Activated naive CD4-positive, alpha-beta T cell treated with anti-CD3 and anti-CD28 coated beads for 36 hours (primary cell): ENCODE data around the gene HJURP. TPM values are rescaled to one million over a fixed set of nuclear protein-coding genes. Genes with fewer than 3 reads are reported as not detected.

ENCODE experiments used
- CTCF ChIA-PET: fragments of 350-600 bp; sonication (Branson Sonifier 250); formaldehyde crosslinking; loops from one replicate; lab custom pipeline; 2021; ENCODE audit warnings: antibody characterized with exemption; lab: Charles Lee
- DNase-seq: peaks from one replicate; pipeline ENCODE4 v3.0.0-alpha.2; 2020
- H3K27ac Mint-ChIP-seq: one replicate; pipeline ENCODE4 v1.8.0; 2021; ENCODE audit warnings: mild to moderate bottlenecking, mixed read lengths
- H3K27me3 Mint-ChIP-seq: one replicate; pipeline ENCODE4 v1.8.0; 2021; ENCODE audit warnings: low read depth, mixed read lengths
- H3K36me3 Mint-ChIP-seq: one replicate; pipeline ENCODE4 v1.8.0; 2021; ENCODE audit warnings: low read depth, mixed read lengths
- H3K4me1 Mint-ChIP-seq: one replicate; pipeline ENCODE4 v1.8.0; 2021; ENCODE audit warnings: low read depth, mixed read lengths
- H3K4me3 Mint-ChIP-seq: one replicate; pipeline ENCODE4 v1.8.0; 2021; ENCODE audit warnings: mild to moderate bottlenecking, moderate library complexity, mixed read lengths
- H3K9me3 Mint-ChIP-seq: one replicate; pipeline ENCODE4 v1.8.0; 2021; ENCODE audit warnings: mixed read lengths
- intact Hi-C: fragments of 100-400 bp; cut with micrococcal nuclease; formaldehyde crosslinking; loops from one replicate; pipeline ENCODE4 v1.15.1; 2023
- total RNA-seq, 2 experiments: library from RNA; stranded (reverse); gene quantifications; one replicate each; pipeline ENCODE4 v1.2.3, GENCODE V29; 2021

Gene HJURP
- total RNA-seq, 2 experiments from 2014 or later = 127 to 129 TPM

DNA sequence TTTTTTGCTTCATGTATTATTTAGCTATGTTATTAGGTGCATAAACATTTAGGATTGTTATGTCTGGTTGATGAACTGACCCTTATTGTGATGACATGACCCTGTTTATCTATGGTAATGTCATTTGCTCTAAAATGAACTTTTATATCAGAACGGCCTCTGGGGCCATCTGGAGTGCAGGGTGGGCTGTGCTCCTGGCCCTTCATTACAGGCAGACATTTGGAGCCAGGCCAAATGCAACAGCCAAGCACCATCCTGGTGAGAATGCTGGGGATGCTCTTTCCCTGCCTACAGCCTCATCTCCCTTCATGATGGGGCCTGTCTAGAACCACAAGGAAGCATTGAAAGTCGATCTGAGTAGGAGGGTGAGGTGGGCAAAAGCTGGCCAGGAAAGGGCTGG lies 38.0 kb downstream of the HJURP start:
- no peak overlapping the region for H3K27ac Mint-ChIP-seq
- no peaks in the 10 kb centered on the region for H3K4me1 Mint-ChIP-seq
- intact Hi-C loops = no loop called here
- no peak overlapping the region for H3K4me3 Mint-ChIP-seq
- H3K36me3 Mint-ChIP-seq = no peaks in the 10 kb centered on the region
- CTCF ChIA-PET = no interaction called here
- H3K27me3 Mint-ChIP-seq = no peaks in the 10 kb centered on the region
- H3K9me3 Mint-ChIP-seq = no peaks in the 10 kb centered on the region
- no peak for DNase-seq

DNA sequence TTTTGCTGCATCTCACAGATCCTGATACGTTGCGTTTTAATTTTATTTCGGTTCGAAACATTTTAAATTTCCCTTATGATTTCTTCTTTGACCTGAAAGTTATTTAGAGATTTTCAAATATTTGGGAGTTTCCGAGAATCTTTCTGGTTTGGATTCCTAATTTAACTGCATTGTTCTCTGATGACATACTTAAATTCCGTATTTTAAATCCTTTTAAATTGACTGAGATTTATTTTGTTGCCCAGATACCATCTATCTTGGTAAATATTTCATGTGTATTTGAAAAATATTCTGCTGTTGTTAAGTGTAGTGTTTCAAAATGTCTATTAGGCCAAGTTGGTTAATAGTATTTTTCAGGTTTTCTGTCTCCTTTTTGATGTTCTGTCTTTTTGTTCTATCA lies 38.5 kb downstream of the HJURP start:
- no peak for DNase-seq
- Mint-ChIP-seq H3K27me3 (no peaks in the 10 kb centered on the region), H3K27ac (no peak overlapping the region), H3K9me3 (no peaks in the 10 kb centered on the region), H3K4me1 (no peaks in the 10 kb centered on the region), H3K4me3 (no peak overlapping the region), H3K36me3 (no peaks in the 10 kb centered on the region)
- CTCF ChIA-PET = no interaction called here
- intact Hi-C loops = no loop called here

DNA sequence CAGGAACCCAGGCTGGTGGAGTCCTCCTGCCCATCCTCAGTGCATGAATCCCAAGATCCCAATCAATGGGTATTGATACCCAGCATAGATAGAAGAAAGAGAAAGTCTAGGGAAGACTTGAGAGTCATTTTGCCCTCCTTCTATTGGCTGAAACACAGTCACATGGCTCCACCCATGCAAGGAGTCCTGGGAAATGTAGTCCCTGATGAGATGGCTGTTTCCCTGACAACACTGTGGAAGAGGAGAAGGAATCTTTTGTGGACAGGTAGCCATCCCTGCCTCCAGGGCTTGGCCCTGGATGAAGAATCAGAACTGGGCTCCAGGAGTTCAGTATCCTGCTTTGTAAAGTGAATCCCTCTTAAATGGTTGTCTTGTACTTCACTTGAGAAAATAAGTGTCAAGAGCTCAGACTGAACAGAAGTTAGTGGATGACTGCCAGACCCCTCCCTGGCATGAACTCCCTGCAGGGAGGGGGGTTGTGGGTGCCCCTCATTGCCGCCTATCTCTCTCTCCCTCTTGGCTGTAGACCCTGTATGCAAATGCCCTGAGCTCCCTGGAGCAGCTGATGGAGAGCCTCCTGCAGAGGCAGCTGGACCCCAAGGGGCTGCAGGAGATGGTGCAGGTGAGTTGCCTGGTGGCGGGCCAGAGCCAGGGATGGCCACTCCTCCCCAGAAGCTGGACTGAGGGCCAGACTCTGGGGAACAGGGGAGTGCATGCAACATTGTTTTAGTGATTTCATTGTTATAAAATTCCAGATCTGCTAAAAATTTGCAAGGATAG lies 40.1 kb downstream of the HJURP start:
- no peaks in the 10 kb centered on the region for H3K27me3 Mint-ChIP-seq
- H3K9me3 Mint-ChIP-seq = no peaks in the 10 kb centered on the region
- CTCF ChIA-PET = no interaction called here
- H3K4me3 Mint-ChIP-seq = no peak overlapping the region
- no peak overlapping the region for H3K27ac Mint-ChIP-seq
- intact Hi-C loops = no loop called here
- no peaks in the 10 kb centered on the region for H3K36me3 Mint-ChIP-seq
- peak; percentile 1 for DNase-seq
- H3K4me1 Mint-ChIP-seq = no peaks in the 10 kb centered on the region

DNA sequence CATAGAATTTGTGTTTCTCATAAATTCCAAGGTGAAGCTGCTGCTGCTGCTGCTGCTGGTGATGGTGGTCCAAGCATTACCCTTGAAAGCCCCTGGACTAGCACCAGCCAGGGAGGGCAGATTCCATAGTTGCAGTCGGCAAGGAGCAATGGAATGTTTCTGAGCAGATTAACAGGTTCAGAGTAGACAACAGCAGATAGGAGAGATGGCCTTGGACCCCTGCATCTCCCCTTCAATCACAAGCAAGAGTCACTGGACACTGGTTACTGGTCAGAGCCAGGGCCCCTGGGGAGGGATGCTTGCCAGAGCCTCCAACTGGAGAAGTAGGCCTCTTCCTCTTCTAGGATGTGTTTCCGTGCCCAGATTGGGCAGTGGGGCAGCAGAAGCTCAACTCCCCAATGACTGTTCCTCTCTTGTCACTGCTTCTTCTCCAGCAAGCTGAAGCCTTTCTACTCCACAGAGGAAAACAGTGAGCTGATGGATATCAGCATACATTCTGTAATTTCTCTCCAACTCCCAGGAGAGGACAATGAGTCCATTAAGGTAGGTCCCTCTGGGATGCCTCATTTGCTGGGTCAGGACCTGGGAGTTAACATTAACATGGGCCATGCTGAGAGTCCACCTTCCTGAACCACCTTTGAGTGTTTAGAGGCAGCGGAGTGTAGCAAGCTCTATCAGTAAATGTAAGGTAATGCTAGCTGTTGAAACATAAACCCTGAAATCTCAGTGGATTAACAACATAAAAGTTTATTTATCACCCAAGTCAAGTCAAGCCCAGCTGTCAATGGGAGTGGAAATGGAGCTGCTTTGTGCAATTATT lies 40.9 kb downstream of the HJURP start:
- CTCF ChIA-PET = interaction anchor here (0.6 kb wide), 1 partner anchor 727 kb away, joined by 4 read pairs; no protein-coding TSS in a partner anchor
- intact Hi-C loops = no loop called here
- Mint-ChIP-seq H3K4me1 (no peaks in the 10 kb centered on the region), H3K36me3 (no peaks in the 10 kb centered on the region), H3K27me3 (no peaks in the 10 kb centered on the region), H3K9me3 (no peaks in the 10 kb centered on the region), H3K4me3 (no peak overlapping the region), H3K27ac (no peak overlapping the region)
- no peak for DNase-seq

DNA sequence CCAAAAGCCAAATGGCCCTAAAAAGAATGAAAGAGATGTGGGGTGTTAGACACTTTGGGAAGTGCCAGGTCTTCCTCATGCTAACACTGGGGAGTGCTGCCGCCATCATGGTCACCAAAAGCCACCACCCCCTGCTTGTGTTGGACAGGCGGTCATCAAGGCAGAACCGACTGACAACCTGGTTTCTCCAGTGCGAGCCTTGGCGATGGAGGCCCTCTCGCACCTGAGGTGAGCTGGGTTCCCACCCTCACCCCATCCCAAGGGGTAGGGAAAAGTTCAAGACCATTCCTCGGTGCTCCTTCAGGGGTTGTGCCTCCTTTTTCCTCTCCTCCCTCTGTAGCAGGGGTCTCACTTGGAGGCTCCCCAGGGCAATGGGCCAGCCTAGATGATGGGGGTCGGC lies 42.6 kb downstream of the HJURP start:
- DNase-seq = no peak

DNA sequence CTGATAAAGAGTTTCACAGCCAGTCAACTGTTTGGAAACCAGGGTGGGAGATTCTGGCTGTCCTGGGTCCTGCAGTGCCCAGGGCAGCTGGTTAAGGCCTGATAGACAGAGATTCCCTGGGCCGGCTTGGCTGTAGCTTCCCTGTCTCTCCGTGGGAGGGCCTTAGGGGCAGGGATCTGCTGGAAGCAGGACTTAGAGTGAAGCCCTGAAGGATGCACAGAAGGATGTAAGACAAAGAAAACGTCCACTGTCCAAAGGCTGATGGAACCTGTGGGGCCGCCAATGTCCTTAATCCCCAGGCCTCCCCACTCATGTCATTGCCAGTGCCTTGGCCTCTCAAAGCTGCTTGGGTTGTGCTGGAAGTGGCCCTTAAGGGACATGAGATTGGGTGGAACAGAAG lies 43.2 kb downstream of the HJURP start:
- H3K4me1 Mint-ChIP-seq = no peaks in the 10 kb centered on the region
- no peak for DNase-seq
- no peak overlapping the region for H3K4me3 Mint-ChIP-seq
- CTCF ChIA-PET = no interaction called here
- no peaks in the 10 kb centered on the region for H3K27me3 Mint-ChIP-seq
- no peaks in the 10 kb centered on the region for H3K9me3 Mint-ChIP-seq
- H3K36me3 Mint-ChIP-seq = no peaks in the 10 kb centered on the region
- intact Hi-C loops = no loop called here
- no peak overlapping the region for H3K27ac Mint-ChIP-seq

More for the DNA sequence above, 42.6 kb downstream of the HJURP start:
- no peak overlapping the region for H3K27ac Mint-ChIP-seq
- H3K9me3 Mint-ChIP-seq = no peaks in the 10 kb centered on the region
- H3K4me3 Mint-ChIP-seq = no peak overlapping the region
- H3K4me1 Mint-ChIP-seq = no peaks in the 10 kb centered on the region
- CTCF ChIA-PET = no interaction called here
- H3K27me3 Mint-ChIP-seq = no peaks in the 10 kb centered on the region
- H3K36me3 Mint-ChIP-seq = no peaks in the 10 kb centered on the region
- intact Hi-C loops = no loop called here

DNA sequence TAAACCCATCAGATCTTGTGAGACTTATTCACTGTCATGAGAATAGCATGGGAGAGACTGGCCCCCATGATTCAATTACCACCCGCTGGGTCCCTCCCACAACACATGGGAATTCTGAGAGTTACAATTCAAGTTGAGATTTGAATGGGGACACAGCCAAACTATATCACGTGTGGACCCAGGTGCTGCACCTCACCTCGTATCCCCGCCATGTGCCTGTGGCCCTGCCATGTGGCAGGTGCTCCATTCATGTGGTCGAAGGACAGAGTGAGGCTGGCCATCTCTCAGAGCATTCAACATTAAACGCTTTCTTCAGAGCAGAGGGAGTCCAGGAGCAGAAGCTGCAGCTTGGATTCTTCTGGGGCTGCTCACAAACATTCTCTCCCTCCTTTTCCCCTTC lies 44.0 kb downstream of the HJURP start:
- CTCF ChIA-PET = no interaction called here
- Mint-ChIP-seq H3K27me3 (no peaks in the 10 kb centered on the region), H3K27ac (no peak overlapping the region), H3K4me3 (no peak overlapping the region), H3K36me3 (no peaks in the 10 kb centered on the region), H3K9me3 (no peaks in the 10 kb centered on the region), H3K4me1 (no peaks in the 10 kb centered on the region)
- intact Hi-C loops = no loop called here
- DNase-seq = no peak

DNA sequence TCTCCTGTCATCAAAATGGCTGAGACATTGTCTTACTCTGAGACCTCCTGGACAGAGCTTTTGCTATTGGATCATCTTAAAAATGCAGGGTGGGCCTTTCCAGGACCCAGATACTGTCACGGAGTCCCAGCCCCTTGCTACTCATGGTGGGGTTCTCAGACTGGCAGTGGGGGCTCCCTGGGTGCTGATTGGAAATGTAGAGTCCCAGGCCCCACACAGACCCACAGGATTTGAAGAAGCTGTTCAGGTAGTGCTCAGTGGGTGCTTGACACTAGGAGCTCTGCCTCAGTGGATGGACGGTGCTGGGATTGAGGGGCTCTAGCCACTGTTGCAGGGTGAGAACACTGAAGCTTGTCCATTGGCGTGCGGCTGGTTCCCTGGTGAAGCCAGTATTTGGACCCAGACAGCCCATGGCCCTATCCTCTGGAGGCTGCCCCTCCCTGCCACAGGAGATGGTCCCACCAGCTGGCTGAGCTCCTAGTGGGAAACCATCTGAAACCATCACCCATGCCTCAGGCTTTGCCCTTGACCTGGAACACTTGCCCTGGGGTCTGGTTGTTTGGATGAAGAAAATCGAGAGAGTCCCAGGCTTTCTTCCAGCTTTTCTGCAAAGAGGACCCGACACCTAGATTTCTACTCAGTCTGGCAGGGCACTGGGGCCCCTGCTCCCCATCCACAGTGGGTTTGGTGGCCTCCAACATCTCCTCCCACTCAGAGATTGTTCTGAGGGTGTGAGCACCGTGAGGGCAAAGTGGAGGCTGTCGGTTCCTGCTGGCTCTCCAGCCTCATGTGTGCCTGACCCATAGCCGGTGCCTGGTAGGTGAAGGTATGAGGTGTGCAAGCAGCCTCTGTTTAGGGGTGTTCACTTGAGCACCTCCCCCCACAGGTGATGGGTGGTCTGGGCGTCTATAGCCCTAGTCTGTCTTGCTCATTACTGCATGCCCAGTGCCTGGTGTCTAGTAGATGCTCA lies 46.1 kb downstream of the HJURP start:
- CTCF ChIA-PET = no interaction called here
- Mint-ChIP-seq H3K9me3 (no peaks in the 10 kb centered on the region), H3K36me3 (no peaks in the 10 kb centered on the region), H3K4me3 (no peak overlapping the region), H3K4me1 (no peaks in the 10 kb centered on the region), H3K27ac (no peak overlapping the region), H3K27me3 (no peaks in the 10 kb centered on the region)
- intact Hi-C loops = no loop called here
- DNase-seq = no peak

DNA sequence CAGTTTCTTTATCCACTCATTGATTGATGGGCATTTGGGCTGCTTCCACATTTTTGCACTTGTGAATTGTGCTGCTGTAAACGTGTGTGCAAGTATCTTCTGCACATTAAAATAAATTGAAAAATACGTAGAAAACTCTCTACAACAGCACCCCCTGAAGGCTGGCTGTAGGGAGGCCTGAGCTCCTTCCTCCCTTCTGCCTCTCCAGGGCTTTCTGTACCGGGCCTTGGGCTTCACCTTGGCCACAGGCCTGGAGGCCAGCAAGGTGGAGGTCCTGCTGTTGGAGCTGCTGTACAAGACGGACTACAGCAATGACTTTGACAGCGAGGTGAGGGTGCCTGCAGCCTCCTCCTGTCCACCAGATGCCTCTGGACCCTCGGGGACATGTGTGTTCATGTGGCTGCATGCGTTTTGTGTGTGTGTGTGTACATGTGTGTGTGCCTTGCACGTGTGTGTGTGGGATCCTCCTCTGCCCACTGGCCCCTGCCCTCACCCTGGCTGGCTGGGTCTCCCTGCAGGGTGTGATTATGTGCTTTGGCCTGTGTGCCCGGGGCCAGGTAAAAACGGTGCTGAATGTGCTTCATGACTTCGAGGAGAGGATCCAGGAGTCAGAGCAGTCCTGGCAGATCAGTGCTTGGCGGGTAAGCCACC lies 47.0 kb downstream of the HJURP start:
- Mint-ChIP-seq H3K36me3 (no peaks in the 10 kb centered on the region), H3K27me3 (peaks cover 2% of the 10 kb centered on the region), H3K27ac (no peak overlapping the region), H3K4me1 (no peaks in the 10 kb centered on the region), H3K4me3 (no peak overlapping the region), H3K9me3 (no peaks in the 10 kb centered on the region)
- intact Hi-C loops = no loop called here
- DNase-seq = no peak
- CTCF ChIA-PET = no interaction called here

DNA sequence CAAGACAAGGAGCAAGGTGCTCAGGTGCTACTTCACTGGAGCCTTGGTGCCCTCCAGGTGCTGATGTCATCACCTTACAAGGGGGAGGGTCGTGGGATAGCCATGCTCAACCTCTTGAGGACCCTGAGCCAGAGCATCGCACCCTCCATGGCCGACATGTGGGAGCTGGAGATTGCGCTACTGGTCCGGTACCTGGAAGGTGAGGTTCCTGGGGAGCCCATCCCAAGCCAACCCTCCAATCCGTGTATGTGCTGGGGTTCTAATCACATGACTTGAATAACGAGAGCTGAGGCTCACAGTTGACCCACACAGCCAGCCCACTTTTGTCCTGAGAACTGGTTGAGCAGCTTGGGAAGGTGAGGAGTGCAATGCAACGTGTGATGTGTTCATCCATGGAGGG lies 50.3 kb downstream of the HJURP start:
- Mint-ChIP-seq H3K4me1 (no peaks in the 10 kb centered on the region), H3K36me3 (no peaks in the 10 kb centered on the region), H3K9me3 (no peaks in the 10 kb centered on the region), H3K4me3 (no peak overlapping the region), H3K27me3 (peaks cover 3% of the 10 kb centered on the region), H3K27ac (no peak overlapping the region)
- intact Hi-C loops = no loop called here
- no peak for DNase-seq
- CTCF ChIA-PET = interaction anchor here (1.0 kb wide), 1 partner anchor 21 kb away, joined by 3 read pairs; no protein-coding TSS in a partner anchor

DNA sequence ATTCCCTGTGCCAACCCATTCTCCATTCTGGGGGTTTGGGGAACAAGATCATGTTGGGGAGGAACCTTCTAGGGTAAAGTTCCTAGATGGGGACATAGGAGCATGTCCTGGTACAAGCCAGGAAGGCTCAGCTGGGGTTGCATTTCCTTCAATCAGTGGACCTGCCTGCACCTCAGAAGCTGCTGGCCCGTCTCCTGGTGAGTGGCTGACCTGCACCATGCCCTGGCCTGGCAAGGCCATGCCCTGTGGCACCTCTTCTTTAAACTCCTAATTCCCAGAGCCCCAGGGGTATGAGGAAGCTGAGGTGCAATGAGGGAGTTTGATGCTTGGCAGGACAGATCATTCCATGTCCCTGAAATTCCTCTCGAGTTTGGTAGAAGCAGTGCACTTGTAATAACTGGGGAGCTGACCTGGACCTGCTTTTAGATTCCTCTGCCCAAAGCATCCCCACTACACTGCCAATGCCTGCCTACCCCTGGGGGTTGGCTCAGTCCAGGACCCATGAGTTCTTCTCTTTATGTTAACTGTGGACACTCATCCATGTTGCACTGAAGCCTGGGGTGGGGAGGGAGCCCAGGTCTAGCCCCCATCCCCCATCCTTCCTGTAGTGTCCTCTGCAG lies 50.9 kb downstream of the HJURP start:
- no peaks in the 10 kb centered on the region for H3K9me3 Mint-ChIP-seq
- H3K4me1 Mint-ChIP-seq = no peaks in the 10 kb centered on the region
- peaks cover 3% of the 10 kb centered on the region for H3K27me3 Mint-ChIP-seq
- no peaks in the 10 kb centered on the region for H3K36me3 Mint-ChIP-seq
- no peak overlapping the region for H3K4me3 Mint-ChIP-seq
- intact Hi-C loops = no loop called here
- no peak for DNase-seq
- CTCF ChIA-PET = interaction anchor here (1.0 kb wide), 1 partner anchor 21 kb away, joined by 3 read pairs; no protein-coding TSS in a partner anchor
- no peak overlapping the region for H3K27ac Mint-ChIP-seq
